ACC112 (cell line): ENCODE data around the gene SEC61B.

ENCODE experiments used
- H2AFZ ChIP-seq: fragments of 200-600 bp; sonication (generic); one replicate; pipeline ENCODE4 v1.6.0; 2017; ENCODE audit warnings: antibody characterized with exemption, low read length; ENCODE audit not compliant: unreplicated experiment
- H3K27ac ChIP-seq: fragments of 200-600 bp; sonication (generic); 2 replicates; pipeline ENCODE4 v1.5.1; 2014; ENCODE audit warnings: low read depth, mild to moderate bottlenecking, antibody characterized with exemption, low read length, moderate library complexity
- H3K27me3 ChIP-seq: fragments of 200-600 bp; sonication (generic); 2 replicates; pipeline ENCODE4 v1.6.1; 2014; ENCODE audit warnings: mild to moderate bottlenecking, antibody characterized with exemption, low read length, moderate library complexity, mixed read lengths; ENCODE audit not compliant: insufficient read depth
- H3K36me3 ChIP-seq: fragments of 200-600 bp; sonication (generic); 2 replicates; pipeline ENCODE4 v1.6.1; 2016; ENCODE audit warnings: mild to moderate bottlenecking, antibody characterized with exemption, low read length, moderate library complexity, mixed read lengths; ENCODE audit not compliant: insufficient read depth
- H3K4me1 ChIP-seq: fragments of 200-600 bp; sonication (generic); one replicate; pipeline ENCODE4 v1.6.1; 2016; ENCODE audit warnings: low read length, mixed read lengths; ENCODE audit not compliant: insufficient read depth, unreplicated experiment, control insufficient read depth
- H3K4me3 ChIP-seq: fragments of 200-600 bp; sonication (generic); 2 replicates; pipeline ENCODE4 v1.5.1; 2014; ENCODE audit warnings: mild to moderate bottlenecking, low read depth, low read length
- H3K79me2 ChIP-seq: fragments of 200-600 bp; sonication (generic); one replicate; pipeline ENCODE4 v1.6.0; 2016; ENCODE audit warnings: low read length; ENCODE audit not compliant: control insufficient read depth, unreplicated experiment, insufficient read depth

The SEC61B gene

GRCh38 chr9:99274016-99274415 is 51.9 kb downstream of the SEC61B start:
- H3K27me3 ChIP-seq: 0 out of 2 replicates have a peak, but pooled peaks cover 4% of the 10 kb centered on the region
- no peak overlapping the region for H3K27ac ChIP-seq
- H3K4me3 ChIP-seq: no peak overlapping the region
- H3K4me1 ChIP-seq: no peaks in the 10 kb centered on the region
- H3K79me2 ChIP-seq: no peaks in the 10 kb centered on the region
- no peak overlapping the region for H2AFZ ChIP-seq
- H3K36me3 ChIP-seq: no peaks in the 10 kb centered on the region

- Histone ChIP-seq H3K27me3 (0 out of 2 replicates have a peak, but pooled peaks cover 4% of the 10 kb centered on the region), H3K36me3 (no peaks in the 10 kb centered on the region), H3K79me2 (no peaks in the 10 kb centered on the region), H2AFZ (no peak overlapping the region), H3K4me1 (no peaks in the 10 kb centered on the region), H3K27ac (no peak overlapping the region), H3K4me3 (no peak overlapping the region)
These were observed 52.4 kb downstream of the SEC61B start for GRCh38 chr9:99274495-99274894.
